Astrocyte (in vitro differentiated cells and primary cell): ENCODE data around the gene VSNL1. TPM values are rescaled to one million over a fixed set of nuclear protein-coding genes. Genes with fewer than 3 reads are reported as not detected.

ENCODE experiments used
- DNase-seq: peaks from one replicate; pipeline ENCODE4 v3.0.0-alpha.2; 2010; ENCODE audit warnings: low read depth
- FAIRE-seq: peaks from 2 replicates; lab custom pipeline; 2011; peaks lifted over from hg19 to GRCh38; lab: Jason Lieb, UNC
- H2AFZ ChIP-seq: 2 replicates; pipeline ENCODE4 v1.6.0; 2012; ENCODE audit warnings: low read depth, low read length, inconsistent platforms
- H3K27ac ChIP-seq: 2 replicates; pipeline ENCODE4 v1.5.1; 2011; ENCODE audit warnings: low read depth, low read length, inconsistent platforms
- H3K27me3 ChIP-seq: 2 replicates; pipeline ENCODE4 v1.6.0; 2011; ENCODE audit warnings: low read length, inconsistent platforms; ENCODE audit not compliant: insufficient read depth
- H3K36me3 ChIP-seq: 2 replicates; pipeline ENCODE4 v1.5.1; 2011; ENCODE audit warnings: low read length, inconsistent platforms; ENCODE audit not compliant: insufficient read depth
- H3K4me1 ChIP-seq: 2 replicates; pipeline ENCODE4 v1.5.1; 2011; ENCODE audit warnings: low read length, inconsistent platforms; ENCODE audit not compliant: insufficient read depth
- H3K4me2 ChIP-seq: 2 replicates; pipeline ENCODE4 v1.6.0; 2012; ENCODE audit warnings: low read length, inconsistent platforms
- H3K4me3 ChIP-seq: 2 replicates; pipeline ENCODE4 v1.5.1; 2011; ENCODE audit warnings: low read depth, mild to moderate bottlenecking, low read length, inconsistent platforms; ENCODE audit not compliant: insufficient read depth
- H3K79me2 ChIP-seq: 2 replicates; pipeline ENCODE4 v1.6.0; 2012; ENCODE audit warnings: mild to moderate bottlenecking, low read length, inconsistent platforms; ENCODE audit not compliant: insufficient read depth
- H3K9ac ChIP-seq: 2 replicates; pipeline ENCODE4 v1.6.0; 2012; ENCODE audit warnings: mild to moderate bottlenecking, low read length, inconsistent platforms
- H3K9me3 ChIP-seq: 2 replicates; pipeline ENCODE4 v1.5.1; 2012; ENCODE audit warnings: low read depth, mild to moderate bottlenecking, low read length, inconsistent platforms; ENCODE audit not compliant: insufficient read depth
- H4K20me1 ChIP-seq: 2 replicates; pipeline ENCODE4 v1.6.0; 2012; ENCODE audit warnings: low read length, inconsistent platforms; ENCODE audit not compliant: insufficient read depth
- H3K27ac Mint-ChIP-seq: one replicate; pipeline ENCODE4 v1.8.0; 2021; ENCODE audit warnings: mild to moderate bottlenecking, mixed read lengths; ENCODE audit not compliant: unreplicated experiment
- H3K27me3 Mint-ChIP-seq: one replicate; pipeline ENCODE4 v1.8.0; 2021; ENCODE audit warnings: low read depth, mixed read lengths; ENCODE audit not compliant: unreplicated experiment
- H3K36me3 Mint-ChIP-seq: one replicate; pipeline ENCODE4 v1.8.0; 2021; ENCODE audit warnings: low read depth, mixed read lengths; ENCODE audit not compliant: unreplicated experiment
- H3K4me1 Mint-ChIP-seq: one replicate; pipeline ENCODE4 v1.8.0; 2021; ENCODE audit warnings: low read depth, mixed read lengths; ENCODE audit not compliant: unreplicated experiment
- H3K4me3 Mint-ChIP-seq: one replicate; pipeline ENCODE4 v1.8.0; 2021; ENCODE audit warnings: mild to moderate bottlenecking, moderate library complexity, mixed read lengths; ENCODE audit not compliant: unreplicated experiment
- H3K9me3 Mint-ChIP-seq: one replicate; pipeline ENCODE4 v1.8.0; 2021; ENCODE audit warnings: mild to moderate bottlenecking, mixed read lengths; ENCODE audit not compliant: unreplicated experiment
- CTCF ChIP-seq: IDR thresholded peaks from 2 replicates; pipeline ENCODE4 v1.5.1; 2011; ENCODE audit warnings: low read depth, mild to moderate bottlenecking, inconsistent platforms, low read length, moderate library complexity; ENCODE audit not compliant: insufficient read depth
- EZH2 ChIP-seq: IDR thresholded peaks from 2 replicates; pipeline ENCODE4 v1.6.1; 2012; ENCODE audit warnings: mild to moderate bottlenecking, low read length, inconsistent platforms; ENCODE audit not compliant: insufficient read depth
- total RNA-seq: library from RNA; stranded (reverse); gene quantifications from 2 replicates; pipeline ENCODE4 v1.2.1, GENCODE V29; 2021

The VSNL1 gene
- total RNA-seq, 1 donor from 2014 or later, result 0.61 TPM

DNA sequence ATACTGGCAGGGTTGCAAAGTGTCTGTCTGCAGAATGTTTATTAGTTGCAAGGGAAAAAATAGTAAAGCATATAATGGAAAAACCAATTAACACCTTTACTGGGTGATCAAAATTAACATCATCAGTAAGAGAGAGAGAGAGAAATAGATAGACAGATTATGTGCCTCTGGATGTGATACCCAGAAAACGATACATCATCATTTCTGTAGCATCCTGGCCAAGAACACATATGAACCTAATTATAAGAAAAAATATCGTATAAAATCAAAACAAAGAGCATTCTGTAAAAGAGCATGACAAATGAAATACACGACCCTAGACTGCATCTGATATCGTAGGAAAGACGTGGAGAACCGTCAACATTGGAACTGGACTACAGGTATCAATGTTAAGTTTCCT lies 148.5 kb downstream of the VSNL1 start:
- FAIRE-seq, result no peak

DNA sequence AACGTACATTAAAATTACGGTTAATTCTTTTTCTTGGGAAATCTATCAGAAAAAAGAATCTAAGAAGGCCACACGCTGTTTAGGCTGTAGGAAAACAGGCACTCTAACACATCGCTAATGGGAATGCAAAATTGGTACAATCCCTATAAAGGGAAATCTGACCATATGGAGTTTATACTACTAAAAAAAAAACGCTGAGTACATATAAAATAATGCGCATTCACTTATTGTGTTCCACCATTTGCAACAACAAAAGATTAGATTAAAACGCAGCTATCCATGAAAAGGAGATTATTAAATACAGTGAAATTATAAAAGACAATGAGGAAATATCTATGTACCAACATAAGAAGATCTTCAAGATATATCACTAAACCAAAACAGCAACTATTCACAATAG lies 150.3 kb downstream of the VSNL1 start:
- H3K27me3 Mint-ChIP-seq, result no peaks in the 10 kb centered on the region
- no peaks in the 10 kb centered on the region for H3K4me1 Mint-ChIP-seq
- Histone ChIP-seq H3K27me3 (no peaks in the 10 kb centered on the region), H3K79me2 (no peaks in the 10 kb centered on the region), H3K4me2 (no peak overlapping the region), H3K9ac (no peak overlapping the region), H3K4me3 (no peak overlapping the region), H3K4me1 (no peaks in the 10 kb centered on the region), H3K9me3 (no peaks in the 10 kb centered on the region), H2AFZ (no peak overlapping the region), H3K27ac (no peak overlapping the region), H3K36me3 (peaks cover 31% of the 10 kb centered on the region), H4K20me1 (no peaks in the 10 kb centered on the region)
- no peak overlapping the region for H3K27ac Mint-ChIP-seq
- no peak for FAIRE-seq
- DNase-seq, result no peak
- TF ChIP-seq CTCF (no peak), EZH2 (no peak)
- H3K4me3 Mint-ChIP-seq, result no peak overlapping the region
- H3K9me3 Mint-ChIP-seq, result no peaks in the 10 kb centered on the region
- peaks cover 15% of the 10 kb centered on the region for H3K36me3 Mint-ChIP-seq

More for the DNA sequence above, 148.5 kb downstream of the VSNL1 start:
- Histone ChIP-seq H3K4me2 (no peak overlapping the region), H2AFZ (no peak overlapping the region), H3K79me2 (no peaks in the 10 kb centered on the region), H3K4me1 (no peaks in the 10 kb centered on the region), H4K20me1 (no peaks in the 10 kb centered on the region), H3K9ac (no peak overlapping the region), H3K27me3 (no peaks in the 10 kb centered on the region), H3K4me3 (no peak overlapping the region), H3K27ac (no peak overlapping the region), H3K36me3 (peaks cover 23% of the 10 kb centered on the region), H3K9me3 (no peaks in the 10 kb centered on the region)
- no peaks in the 10 kb centered on the region for H3K4me1 Mint-ChIP-seq
- no peak overlapping the region for H3K27ac Mint-ChIP-seq
- no peaks in the 10 kb centered on the region for H3K27me3 Mint-ChIP-seq
- H3K4me3 Mint-ChIP-seq, result no peak overlapping the region
- no peak for DNase-seq
- TF ChIP-seq EZH2 (no peak), CTCF (no peak)
- peaks cover 11% of the 10 kb centered on the region for H3K36me3 Mint-ChIP-seq
- H3K9me3 Mint-ChIP-seq, result no peaks in the 10 kb centered on the region

Other genes with a start within 250 kb of the VSNL1 start
- gene RAD51AP2, start 22.3 kb upstream of the VSNL1 start, total RNA-seq, result 0.10 TPM in 1 of 2 replicates, not detected in the other
- 17.3 and 20.1 TPM in 2 replicates for gene SMC6, start 213.1 kb downstream of the VSNL1 start, total RNA-seq
- gene GEN1, start 213.4 kb downstream of the VSNL1 start, total RNA-seq, result 4.6 and 9.1 TPM in 2 replicates